Left ventricle myocardium superior (tissue), 1 donor: ENCODE data around the gene CHRM2. TPM values are rescaled to one million over a fixed set of nuclear protein-coding genes. Genes with fewer than 3 reads are reported as not detected.
"Not testable (repeated sequence)": the region's sequence is repeated elsewhere in the genome, so short reads cannot be mapped to it uniquely, and the experiment has no call there.

ENCODE experiments used
- ATAC-seq: fragments of 200-7000 bp; cut with Tn5 transposase; one replicate; pipeline ENCODE4 v1.9.1; 2020; ENCODE audit warnings: mild to moderate bottlenecking, moderate library complexity
- DNase-seq: peaks from one replicate; pipeline ENCODE4 v3.0.0-alpha.2; 2020
- intact Hi-C: fragments of 100-400 bp; cut with micrococcal nuclease; formaldehyde crosslinking; loops from one replicate; pipeline ENCODE4 v1.11.0; 2022
- long read RNA-seq: library from polyadenylated mRNA; unstranded; transcript quantifications from one replicate; pipeline ENCODE4 v2.0.0, GENCODE V29; 2021
- total RNA-seq: library from RNA; stranded (reverse); fragmentation: NEBNext Ultra II Directional; extraction: Animal tissue kit (Norgen Biotek cat#: 25700); gene quantifications from one replicate; pipeline ENCODE4 v1.2.1, GENCODE V29; 2021
- donor health status: DM: no; HTN: yes; CAD: no; lungs with severe emphysema.

CHRM2 gene
- 89.0 TPM for total RNA-seq
- long read RNA-seq, full-length matches to known transcripts = 2 of 22 reads
- long read RNA-seq, partial matches to known transcripts = 2 of 22 reads
- long read RNA-seq, other reads (novel, unspliced or antisense) = 18 of 22 reads

- ATAC-seq (peak; percentile 50), DNase-seq (peak; percentile 56)
- intact Hi-C loops = no loop called here
These were observed at the start of gene CHRM2 for GRCh38 chr7:136868496-136869000. Gene CHRM2 (plus strand): TSS chr7:136868652. CDS start chr7:137014866, 146,214 bp downstream.

DNA sequence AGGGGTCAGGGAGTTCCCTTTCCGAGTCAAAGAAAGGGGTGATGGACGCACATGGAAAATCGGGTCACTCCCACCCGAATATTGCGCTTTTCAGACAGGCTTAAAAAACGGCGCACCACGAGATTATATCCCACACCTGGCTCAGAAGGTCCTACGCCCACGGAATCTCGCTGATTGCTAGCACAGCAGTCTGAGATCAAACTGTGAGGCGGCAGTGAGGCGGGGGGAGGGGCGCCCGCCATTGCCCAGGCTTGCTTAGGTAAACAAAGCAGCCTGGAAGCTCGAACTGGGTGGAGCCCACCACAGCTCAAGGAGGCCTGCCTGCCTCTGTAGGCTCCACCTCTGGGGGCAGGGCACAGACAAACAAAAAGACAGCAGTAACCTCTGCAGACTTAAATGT lies 37.1 kb upstream of the CHRM2 start:
- ATAC-seq, DNase-seq, intact Hi-C loops: not testable (repeated sequence)

DNA sequence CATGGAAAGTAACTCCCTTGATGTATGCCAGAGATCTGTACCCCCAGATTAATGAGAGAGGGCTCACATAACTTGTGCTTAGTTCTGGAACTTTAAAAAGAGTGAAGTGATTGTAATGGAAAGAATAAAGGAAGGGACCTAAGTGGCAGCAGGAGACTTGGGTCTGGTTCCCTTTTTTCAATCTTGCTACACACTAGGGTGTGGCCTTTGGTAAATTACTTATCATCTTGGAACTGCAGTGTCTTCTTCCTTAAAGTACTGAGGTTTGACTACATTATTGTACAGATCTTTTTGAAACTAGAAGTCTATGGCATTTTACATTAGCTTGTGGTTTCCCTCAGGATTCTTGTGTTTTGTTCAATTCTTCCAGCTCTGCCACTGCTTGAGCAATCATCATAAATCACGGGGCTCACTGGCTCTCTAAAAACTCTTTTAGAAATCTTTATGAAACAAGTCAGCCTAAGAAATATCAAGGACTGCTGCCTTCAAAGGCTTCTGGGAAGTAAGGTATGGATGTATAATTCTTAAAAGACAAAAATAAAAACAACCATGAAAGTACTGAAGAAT lies 22.5 kb upstream of the CHRM2 start:
- no peak for DNase-seq
- no peak for ATAC-seq

DNA sequence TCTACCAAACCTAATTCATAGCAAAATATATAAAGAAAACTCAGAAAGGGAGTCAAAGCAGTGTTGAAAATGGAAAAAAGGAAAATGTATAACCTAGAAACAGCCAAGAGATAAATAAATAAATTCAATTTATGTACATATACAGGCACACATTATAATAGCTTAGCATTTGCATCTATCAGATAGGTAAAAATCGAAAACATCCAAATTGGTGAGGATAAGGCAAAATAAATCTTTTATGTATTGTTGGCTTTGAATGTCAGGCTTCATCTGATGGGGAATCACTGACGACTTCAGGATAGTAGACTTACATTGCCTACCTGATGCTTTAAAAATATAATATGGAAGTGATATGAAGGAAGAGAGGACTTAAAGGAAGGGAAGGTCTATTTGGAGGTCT lies 20.6 kb upstream of the CHRM2 start:
- ATAC-seq (no peak), DNase-seq (no peak)
- intact Hi-C loops = no loop called here

More for the DNA sequence above, 22.5 kb upstream of the CHRM2 start:
- intact Hi-C loops = no loop called here

GRCh38 chr7:136853654-136854053 lies 14.8 kb upstream of the CHRM2 start:
- ATAC-seq = no peak
- intact Hi-C loops = loop anchor here (10.0 kb wide), 1 partner anchor 429 kb away; no protein-coding TSS in a partner anchor
- no peak for DNase-seq

DNA sequence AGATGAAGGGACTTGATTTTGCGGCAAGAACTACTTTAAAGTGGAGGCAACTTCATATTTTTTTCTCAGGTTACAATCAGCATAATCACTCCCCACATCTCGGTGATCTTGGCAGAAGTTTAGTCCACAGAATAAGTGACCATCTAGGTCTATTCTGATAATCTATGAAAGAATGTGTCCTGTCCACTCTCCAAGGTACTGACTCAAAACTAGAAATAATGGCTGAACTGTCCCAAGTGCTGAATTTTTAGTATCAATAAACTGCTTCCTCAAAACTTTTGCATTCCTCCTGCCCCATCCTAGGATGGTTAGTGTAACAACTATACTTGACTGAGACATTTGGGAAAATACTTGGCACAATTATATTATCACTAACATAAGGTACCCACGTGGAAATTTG lies 10.9 kb upstream of the CHRM2 start:
- intact Hi-C loops = loop anchor here (10.0 kb wide), 1 partner anchor 433 kb away; no protein-coding TSS in a partner anchor
- ATAC-seq (no peak), DNase-seq (no peak)

- no peak for ATAC-seq
- intact Hi-C loops = loop anchor here (10.0 kb wide), 1 partner anchor 435 kb away; no protein-coding TSS in a partner anchor
- DNase-seq = no peak
These were observed 8.6 kb upstream of the CHRM2 start for GRCh38 chr7:136859803-136860202.

GRCh38 chr7:136865236-136865635 lies 3.2 kb upstream of the CHRM2 start:
- DNase-seq (peak; percentile 18), ATAC-seq (no peak)
- intact Hi-C loops = no loop called here

- intact Hi-C loops = no loop called here
- DNase-seq (no peak), ATAC-seq (no peak)
These were observed 2.7 kb upstream of the CHRM2 start for GRCh38 chr7:136865777-136866176.

DNA sequence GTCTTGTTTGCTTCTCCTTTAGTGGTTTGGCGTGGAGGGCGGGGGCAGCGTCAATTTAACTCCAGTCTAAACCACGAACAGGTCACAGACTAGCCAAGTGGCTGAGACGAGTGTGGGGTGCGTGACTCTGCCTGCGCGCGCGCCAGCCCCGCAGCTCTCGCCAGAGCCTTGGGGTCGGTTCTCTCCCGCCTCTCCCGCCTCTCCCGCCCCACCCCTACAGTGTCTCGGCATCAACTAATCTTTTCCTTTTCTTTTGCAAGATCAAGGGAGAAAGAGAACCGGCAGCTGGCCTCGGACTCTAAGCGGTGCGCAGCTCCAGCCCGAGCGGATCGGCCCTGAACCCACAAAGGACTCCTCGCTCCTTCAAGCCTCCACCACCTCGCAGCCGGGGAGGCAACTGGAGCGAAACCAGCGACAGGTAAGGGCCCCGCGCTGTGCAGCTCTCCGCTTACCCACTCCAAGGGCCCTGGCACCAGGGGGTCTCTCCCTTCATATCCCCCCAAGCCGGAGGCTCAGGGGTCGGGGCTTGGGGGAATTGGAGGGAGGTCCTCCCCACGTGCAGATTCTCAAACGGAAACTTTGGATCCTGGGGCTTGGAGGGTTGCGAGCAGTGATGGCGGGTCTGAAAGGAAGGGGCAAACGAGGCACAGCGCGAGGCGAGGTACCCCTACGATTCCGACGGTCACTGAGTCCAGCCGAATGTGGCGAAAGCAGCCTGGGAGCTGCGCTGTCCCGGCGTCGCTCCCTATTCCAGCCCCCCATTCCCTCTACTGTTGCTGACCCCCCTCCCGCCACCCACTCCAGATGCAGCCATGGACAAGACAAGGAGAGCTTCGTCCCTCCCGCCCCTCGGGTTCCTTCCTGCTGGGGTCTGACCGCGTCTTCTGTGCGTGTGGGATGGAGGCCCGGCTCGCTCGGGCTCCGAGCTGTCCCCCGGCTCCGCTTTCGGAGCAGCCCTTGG lies 829 bp downstream of the CHRM2 start:
- DNase-seq (peak; percentile 49), ATAC-seq (peak; percentile 55)
- intact Hi-C loops = no loop called here

DNA sequence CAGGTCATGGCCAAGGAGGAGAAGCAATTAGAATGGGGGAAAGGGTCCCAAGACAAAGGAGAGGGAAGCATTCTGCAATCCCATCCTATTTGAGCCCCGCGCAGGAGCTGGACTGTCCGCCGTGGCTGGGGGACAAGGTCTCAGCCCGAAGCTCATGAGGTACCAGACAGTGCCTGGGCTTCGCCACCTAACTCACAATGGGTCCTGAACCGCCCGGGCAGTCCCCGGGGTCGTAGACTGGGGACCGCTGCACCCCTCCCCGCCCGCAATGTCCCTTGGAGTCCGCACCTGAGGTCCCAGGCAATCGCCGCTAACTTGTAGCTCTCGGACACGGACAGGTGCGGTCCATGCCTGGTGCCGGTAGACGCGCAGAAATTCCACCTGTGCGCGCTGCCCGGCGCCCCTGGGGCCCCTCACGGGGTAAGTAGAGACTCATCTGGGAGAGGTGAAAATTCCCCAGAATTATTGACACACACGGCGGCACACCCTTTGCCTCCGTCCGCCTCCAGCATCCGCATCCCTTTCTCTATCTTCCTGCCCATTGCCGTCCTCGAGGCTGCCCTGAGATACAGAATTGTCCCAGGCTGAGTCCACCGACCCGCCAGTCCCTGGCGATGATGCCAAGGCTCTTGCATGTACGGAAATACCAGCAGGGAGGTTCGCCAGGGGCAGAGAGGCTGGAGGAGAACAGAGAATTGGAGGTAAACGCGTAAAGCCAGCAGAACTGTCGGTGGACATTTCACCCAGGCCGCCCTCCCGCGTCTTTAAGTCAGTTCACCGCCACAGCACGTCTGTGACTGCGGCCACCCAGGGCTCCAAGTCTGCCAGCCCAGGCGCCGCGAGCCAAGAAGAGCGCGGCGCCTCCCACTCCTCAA lies 1.8 kb downstream of the CHRM2 start:
- intact Hi-C loops = loop anchor here (10.0 kb wide), 1 partner anchor 215 kb away; no protein-coding TSS in a partner anchor
- ATAC-seq (peak; percentile 34), DNase-seq (peak; percentile 57)

GRCh38 chr7:136870866-136871487 lies 2.5 kb downstream of the CHRM2 start:
- DNase-seq (peak; percentile 52), ATAC-seq (peak; percentile 57)
- intact Hi-C loops = loop anchor here (10.0 kb wide), 1 partner anchor 214 kb away; no protein-coding TSS in a partner anchor

DNA sequence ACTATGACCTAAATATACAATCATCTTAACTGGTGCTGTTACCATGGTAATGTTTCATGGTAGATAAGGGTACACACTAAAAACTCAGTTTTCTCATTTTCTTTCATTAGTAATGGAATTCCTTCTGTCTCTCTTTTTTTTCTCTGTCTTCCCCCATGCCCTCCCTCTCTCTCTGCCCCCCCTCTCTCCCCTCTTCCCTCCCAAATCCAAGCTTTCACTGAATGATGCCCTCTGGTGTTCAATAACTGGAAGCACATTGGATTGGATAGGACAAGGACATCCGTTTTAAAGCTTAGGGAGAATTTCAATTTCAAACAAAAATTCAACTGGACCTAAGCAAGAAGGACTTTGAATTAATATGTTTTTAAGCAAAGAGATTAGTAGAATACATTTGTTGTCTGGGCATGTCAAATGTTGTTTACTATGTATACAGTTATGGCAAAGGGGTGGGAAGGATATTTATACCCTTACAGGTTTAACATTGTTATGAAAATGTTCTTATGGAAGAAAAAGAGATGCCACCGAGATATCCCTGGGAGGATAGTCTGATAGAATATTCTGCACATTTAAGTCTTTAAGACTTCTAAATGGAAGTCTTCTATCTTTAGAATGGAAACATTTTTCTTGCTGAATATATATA lies 6.1 kb downstream of the CHRM2 start:
- intact Hi-C loops = loop anchor here (10.0 kb wide), 1 partner anchor 210 kb away; no protein-coding TSS in a partner anchor
- DNase-seq (no peak), ATAC-seq (no peak)

DNA sequence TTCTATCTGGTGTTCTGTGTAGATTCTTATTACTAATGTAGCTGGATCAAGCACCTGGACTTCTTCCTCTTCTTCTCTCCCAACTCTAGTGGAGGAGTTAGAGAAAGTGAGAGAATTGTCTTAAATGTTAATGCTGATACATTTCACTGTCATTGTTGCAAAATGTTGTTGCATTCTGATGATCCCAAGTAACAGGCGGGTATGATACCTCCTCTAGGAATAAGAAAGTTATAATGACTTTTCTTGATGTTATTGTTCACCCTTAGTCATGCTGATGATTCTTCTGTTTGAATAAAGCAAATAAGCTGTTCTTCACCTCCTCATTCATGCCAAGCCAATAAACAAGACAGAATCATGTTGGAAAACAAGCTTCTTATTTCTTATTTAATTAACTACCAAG lies 9.1 kb downstream of the CHRM2 start:
- no peak for ATAC-seq
- intact Hi-C loops = loop anchor here (10.0 kb wide), 1 partner anchor 207 kb away; no protein-coding TSS in a partner anchor
- no peak for DNase-seq

- intact Hi-C loops = loop anchor here (10.0 kb wide), 1 partner anchor 207 kb away; no protein-coding TSS in a partner anchor
- ATAC-seq (peak; percentile 21), DNase-seq (no peak)
These were observed 9.5 kb downstream of the CHRM2 start for GRCh38 chr7:136877990-136878389.

DNA sequence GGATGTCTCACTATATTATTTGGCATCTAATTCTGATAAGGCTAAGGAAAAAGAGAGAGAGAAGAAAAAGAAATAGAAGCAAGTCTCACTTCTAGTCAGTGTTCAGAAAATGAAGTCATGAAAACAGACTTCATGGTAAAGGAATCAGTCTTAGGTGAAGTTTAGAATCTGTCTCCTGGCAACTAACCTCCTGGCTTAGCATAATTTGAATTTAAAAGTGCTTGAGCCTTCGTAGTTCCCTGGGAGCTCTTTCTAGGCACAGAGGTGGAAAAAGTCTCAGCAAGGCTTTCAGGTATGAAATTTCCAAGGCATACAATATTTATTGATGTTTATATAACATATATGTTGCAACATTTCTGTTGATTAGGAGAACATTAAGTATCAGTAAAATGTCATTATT lies 10.4 kb downstream of the CHRM2 start:
- ATAC-seq (no peak), DNase-seq (no peak)
- intact Hi-C loops = loop anchor here (10.0 kb wide), 1 partner anchor 206 kb away; no protein-coding TSS in a partner anchor

DNA sequence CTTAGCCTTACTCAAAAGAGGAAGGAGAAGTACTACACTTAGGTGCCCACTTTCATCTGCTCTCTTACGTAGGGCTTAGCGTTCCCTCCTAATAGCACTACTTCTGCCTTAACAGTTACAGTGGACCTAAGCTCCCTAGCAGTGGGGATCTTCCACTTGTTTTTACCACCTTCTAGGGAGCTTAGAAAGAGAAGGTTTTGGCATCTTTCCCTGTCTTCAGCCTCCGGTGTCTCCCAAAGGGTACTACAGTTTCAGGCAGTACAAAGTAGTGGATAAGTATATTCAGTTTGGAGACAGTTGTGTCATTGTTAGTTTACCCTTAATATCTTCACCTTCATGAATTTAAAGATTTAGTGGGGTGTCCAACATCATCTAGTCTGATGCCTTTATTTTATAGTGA lies 14.6 kb downstream of the CHRM2 start:
- intact Hi-C loops = no loop called here
- DNase-seq = no peak
- ATAC-seq = peak; percentile 13

DNA sequence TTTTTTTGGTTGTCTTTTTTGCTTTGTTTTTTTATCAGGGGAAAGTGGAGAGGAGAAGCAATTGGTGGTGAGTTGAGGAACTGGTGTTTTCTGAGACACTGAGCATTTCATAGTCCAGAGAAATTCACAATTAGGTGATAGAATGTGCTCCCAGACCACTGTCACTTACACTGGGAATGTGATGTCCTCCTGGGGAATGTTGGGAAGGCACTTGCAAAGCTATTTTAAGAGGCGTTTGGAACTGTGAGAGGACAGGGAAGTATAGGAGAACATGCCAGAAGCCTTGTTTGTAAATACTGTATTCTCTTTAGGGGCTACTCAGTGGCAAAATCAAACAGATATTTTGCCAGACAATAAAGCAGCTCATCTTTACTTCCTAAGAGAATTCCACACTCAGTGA lies 16.0 kb downstream of the CHRM2 start:
- intact Hi-C loops = no loop called here
- peak; percentile 93 for ATAC-seq
- DNase-seq = no peak
